HG02678 (cell line): ENCODE measurements around the gene SYCE1L.
"Not testable (repeated sequence)": the region's sequence is repeated elsewhere in the genome, so short reads cannot be mapped to it uniquely, and the experiment has no call there.

Source experiments
- ATAC-seq: cut with Tn5 transposase; IDR thresholded peaks from one replicate; pipeline ENCODE4 v1.9.1; 2021; ENCODE audit warnings: mild to moderate bottlenecking, moderate library complexity; ENCODE audit not compliant: unreplicated experiment

The SYCE1L gene

GRCh38 chr16:77199211-77199610 is at the start of gene SYCE1L:
Gene SYCE1L, plus strand, starts transcription at chr16:77199408. Its CDS starts 44 bp downstream, at chr16:77199452.
- ATAC-seq: no peak

DNA sequence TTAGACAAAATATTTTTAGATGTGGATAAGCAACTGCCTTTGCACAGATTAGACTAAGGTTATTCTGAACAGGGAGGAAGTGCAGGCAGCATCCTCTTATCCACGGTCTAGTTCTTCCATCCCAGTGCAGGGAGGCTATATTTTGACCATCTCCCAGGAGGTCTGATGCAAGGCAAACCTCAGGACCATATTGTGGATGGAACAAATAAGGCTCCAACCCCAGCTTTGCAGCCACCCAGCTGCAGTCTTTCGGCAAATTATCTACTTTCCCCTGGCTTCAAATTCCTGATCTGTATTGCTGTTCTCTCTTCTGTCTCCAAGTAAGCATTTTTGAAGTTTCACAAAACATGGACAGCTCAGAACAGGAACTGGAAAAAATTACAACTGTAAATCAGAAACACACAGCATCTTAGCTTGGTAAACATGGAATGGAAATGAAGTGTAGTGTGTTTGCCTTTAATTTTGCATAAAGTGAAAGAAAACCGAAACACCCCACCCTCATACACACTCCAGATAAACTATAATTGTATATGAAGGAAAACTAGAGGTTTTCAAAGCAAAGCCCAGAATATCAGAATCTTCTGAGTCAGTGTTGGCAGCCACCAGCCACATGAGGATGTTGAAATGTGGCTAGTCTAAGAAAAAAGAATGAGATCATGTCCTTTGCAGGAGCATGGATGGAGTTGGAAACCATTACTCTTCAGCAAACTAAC is 41.7 kb upstream of the SYCE1L start:
- ATAC-seq: no peak

DNA sequence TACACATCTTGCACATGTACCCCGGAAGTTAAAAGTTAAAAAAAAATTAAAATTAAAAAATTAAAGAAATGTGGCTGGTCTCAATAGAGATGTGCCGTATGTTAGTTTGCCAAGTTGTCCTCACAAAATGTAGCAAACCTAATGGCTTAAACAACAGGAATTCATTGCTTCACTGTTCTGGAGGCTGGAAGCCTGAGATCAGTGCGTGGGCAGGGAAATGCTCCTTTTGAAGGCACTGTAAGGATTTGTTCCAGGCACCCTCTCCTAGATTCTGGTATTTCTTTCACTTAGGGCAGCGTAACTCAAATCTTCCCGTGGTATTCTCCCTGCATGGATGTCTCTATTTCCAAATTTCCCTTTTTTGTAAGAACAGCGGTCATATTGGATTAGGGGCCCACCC is 40.9 kb upstream of the SYCE1L start:
- no peak for ATAC-seq

DNA sequence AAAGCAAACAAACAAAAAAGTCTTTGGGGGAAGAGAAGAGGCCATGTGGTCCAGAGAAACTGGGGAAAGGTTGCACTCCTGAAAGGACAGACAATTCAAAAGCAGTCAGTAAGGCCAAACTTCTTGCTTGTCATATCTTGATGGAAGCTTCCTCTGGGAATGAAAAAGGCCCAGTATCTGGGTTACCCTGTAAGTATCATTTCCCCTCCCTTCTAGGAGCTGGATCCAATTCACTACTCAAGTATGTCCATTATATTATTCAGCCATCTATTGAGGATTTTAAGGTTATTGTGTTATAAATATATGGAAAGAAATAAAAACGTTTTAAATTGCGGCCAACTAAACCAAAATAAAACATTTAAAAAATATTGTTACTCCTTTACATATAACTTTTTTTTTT is 34.2 kb upstream of the SYCE1L start:
- ATAC-seq: no peak

DNA sequence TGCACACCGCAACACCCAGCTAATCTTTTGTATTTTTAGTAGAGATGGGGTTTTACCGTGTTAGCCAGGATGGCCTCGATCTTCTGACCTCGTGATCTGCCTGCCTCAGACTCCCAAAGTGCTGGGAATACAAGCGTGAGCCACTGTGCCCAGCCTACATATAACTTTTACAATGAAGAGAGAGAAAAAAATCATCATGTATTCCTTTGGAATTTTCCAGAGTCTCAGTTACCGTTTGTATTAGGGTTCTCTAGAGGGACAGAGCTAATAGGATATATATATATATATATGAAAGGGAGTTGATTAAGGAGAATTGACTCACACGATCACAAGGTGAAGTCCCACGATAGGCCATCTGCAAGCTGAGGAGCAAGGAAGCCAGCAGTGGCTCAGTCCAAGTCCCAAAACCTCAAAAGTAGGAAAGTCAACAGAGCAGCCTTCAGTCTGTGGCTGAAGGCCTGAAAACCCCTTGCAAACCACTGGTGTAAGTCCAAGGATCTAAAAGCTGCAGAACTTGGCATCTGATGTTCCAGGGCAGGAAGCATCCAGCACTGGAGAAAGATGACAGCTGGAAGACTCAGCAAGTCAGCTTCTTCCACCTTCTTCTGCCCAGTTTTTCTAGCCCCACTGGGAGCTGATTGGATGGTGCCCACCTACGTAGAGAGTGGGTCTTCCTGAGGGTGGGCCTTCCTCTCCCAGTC is 33.5 kb upstream of the SYCE1L start:
- not testable (repeated sequence) for ATAC-seq

GRCh38 chr16:77166726-77167125 is 32.5 kb upstream of the SYCE1L start:
- ATAC-seq: no peak

DNA sequence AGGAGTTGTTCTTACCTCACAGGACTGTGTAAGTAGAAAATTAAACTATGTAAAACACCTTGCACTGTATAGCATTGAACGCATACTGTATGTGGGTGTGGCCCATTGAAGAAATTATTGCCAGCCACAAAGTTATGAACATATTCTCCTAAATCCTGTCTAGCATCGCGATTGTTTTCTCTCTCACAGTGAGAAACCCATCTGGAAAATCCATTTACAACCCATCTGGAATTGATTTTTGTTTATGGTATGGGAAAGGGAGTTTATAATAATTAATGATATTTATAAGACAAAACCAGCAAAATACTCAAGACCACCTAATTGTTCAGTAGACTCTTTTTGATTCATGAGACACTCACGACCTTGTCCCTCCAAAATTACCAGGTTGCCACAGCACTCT is 30.3 kb upstream of the SYCE1L start:
- ATAC-seq: no peak

GRCh38 chr16:77169650-77170236 is 29.5 kb upstream of the SYCE1L start:
- ATAC-seq: peak; percentile 54

DNA sequence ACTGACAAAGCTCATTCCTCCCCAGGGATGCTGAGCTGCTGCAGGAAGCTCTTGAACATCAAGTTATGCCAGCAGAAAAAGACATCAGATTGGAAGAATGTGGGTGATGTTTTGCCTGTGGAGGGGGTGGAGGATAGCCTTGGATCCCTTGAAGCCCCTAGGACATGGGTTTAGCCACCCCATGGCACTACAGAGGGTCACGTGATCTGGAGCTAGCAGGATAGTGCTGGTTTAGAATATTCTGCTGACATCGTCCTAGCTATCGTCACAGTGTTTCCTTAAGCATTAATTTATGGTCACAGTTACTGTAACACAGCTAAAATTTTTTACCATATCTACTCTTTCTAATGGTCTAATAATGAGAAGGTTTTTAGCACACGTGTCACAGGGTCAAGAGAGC is 28.4 kb upstream of the SYCE1L start:
- no peak for ATAC-seq

DNA sequence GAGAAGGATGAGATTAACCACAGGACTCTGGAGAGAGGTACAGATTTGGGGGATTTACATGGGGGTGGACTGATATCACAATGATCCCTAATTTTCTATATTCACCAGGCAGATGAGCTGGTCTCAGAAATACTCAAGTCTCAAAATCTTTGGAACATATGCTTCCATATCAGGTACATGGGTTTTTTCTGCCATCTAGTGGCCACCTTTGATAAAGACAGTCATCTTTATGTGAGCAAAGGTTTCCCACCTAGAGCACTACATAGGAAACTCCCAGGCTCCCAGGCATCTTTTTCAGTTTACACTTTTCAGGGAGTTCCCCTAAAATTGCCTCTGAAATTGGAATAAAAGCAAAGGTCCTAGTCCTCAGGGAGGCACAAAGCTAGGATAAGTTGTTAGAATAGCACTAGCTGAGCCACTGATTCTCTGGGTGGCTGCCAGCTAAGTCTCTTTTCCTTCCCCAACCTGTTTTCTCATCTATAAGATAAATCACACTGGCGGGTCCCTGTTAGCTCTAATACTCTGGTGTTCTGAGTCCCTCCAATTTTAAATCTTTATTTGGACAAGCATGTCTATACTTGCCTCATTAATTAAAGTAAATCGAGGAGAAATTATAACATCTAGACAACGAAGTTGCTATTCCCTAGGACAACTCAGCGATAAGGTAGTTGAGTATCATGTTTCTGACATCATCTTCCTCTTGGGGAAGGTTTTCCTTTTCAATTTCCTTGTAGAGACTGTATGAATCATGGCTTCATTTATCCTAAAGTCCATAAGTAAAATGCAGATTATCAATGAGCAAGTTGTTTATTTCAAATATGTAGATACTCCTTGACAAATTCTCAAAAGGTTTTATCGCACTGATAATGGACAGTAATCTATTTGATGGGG is 27.2 kb upstream of the SYCE1L start:
- ATAC-seq: peak; percentile 88

DNA sequence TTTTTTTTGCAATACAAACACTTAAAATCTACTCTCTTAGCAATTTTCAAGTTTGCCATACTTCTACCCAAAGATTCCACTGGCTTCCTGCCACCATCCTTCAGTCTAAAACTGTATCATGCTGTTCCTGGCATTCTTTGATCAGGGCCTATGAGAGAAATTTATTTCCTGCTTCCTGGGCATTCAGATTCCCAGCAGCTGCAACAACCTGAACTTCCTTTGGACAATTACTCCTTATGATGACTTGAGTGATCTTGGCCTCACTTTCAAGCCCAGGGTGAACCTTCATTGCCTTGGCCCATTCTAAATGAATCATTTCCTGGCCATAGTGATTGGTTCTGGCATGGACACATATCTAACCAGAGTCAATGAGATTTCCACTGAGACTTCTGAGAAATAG is 26.3 kb upstream of the SYCE1L start:
- no peak for ATAC-seq

DNA sequence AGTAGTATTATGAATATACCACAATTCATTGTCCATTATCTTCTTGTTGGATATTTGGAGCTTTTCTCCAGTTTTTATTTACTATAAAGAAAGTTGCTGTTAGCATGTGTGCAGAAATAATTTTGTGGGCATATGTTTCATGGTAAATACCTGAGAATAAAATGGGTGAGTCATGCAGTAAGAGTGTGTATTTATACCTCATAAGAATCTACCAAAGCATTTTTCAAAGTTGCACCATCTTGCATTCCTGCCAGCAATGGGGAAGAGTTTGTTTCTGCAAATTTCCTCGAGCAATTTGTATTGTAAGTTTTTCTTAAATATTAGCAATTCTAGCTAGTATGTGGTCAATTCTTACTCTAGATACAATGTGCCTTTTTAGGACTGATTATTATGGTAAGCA is 16.1 kb upstream of the SYCE1L start:
- ATAC-seq: no peak

DNA sequence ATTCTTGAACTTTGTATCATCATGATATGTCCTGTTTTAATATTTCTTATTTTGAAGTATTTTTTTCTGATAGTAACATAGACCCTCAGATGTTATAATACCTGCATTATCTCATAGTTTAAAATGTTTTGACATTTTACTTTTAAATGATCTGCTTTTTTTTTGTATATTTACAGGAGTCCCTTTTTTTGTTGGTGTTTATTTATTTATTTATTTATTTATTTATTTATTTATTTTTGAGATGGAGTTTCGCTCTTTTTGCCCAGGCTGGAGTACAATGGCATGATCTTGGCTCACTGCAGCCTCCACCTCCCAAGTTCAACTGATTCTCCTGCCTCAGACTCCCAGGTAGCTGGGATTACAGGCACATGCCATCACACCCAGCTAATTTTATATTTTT is 12.9 kb upstream of the SYCE1L start:
- not testable (repeated sequence) for ATAC-seq

DNA sequence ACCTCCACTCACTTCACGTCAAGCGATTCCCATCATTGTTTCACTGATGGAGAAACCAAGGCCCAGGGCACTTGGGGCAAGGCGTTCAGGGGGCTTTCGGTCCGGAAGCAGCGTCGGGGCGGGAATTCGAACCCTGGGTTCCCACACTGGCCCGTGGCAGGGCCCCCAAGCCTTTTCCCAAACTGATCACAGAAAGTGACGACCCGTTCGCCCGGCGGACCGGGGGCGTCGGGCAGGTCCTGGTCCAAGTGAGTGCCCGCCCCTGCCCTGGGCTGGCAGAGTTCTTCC is 9.1 kb upstream of the SYCE1L start:
- ATAC-seq: no peak

DNA sequence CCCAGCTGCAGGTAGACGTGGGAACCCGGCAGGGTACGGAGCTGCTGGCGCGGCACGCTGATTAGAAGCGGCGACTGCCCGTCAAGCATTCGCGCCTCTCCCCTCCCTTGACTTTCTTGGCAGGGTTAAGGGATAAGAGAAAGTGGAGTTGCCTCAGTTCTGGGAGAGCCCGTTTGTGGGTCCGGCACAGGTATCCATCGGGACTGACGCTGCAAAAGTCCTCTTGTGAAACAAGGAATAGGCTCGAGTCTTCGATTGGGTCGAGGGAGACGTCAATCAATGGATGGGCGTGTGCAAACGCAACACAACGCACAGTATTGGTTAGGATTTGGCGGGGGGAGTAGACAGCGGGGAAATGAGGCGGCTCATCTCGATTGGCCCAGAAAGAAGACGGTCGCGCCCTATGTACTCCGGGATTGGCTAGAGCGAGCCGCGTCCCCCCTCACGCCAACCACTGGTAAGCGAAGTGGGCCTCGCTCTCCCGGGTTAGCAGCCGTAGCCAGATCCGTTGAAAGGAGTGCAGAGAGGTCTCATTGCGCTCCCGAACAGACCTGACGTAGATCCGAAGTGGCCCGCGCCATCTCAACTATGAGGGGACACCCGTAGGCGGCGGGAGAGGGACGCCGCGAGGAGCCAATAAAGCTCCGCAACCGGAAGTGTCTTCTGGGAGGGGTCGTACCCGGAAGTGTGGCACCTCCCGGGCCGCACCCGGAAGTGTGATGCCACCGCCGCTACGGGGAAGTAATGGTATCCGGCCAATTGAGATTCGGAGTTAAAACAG is 8.5 kb upstream of the SYCE1L start, which contains the start of gene MON1B:
TSS of gene MON1B (plus strand) at position 713 of the 781 bp plus-strand sequence. CDS start 296 bp downstream, outside the sequence.
- peak; percentile 95 for ATAC-seq

DNA sequence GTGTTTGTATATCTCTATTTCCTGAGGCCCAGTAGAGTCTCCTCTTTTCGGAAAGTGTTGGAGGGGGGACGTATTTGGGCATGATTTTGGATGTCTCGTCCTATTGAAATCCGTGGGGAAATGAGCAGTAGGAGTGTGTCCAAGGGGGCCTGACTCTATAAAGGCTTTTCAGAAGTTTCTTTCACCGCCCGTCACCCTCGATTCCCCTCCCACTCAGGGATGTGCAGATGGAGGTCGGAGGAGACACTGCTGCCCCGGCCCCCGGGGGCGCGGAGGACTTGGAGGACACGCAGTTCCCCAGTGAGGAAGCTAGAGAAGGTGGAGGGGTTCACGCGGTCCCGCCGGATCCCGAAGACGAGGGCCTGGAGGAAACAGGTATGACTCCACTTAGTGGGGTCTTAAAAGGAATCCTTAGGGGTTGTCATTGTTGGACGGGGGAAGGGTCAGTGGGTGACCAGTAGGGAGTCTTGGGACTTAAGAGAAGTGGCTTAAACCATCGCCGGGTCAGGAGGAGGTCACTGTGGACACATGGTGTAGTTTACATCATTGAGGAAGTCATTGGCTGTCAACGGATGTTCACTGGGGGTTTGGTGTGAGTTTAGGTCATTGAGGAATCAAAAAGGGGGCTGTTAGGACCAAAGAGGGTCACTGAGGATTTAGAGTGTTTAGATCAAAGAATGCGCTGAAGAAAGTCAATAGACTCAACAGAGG is 7.8 kb upstream of the SYCE1L start:
- ATAC-seq: no peak

GRCh38 chr16:77193377-77193776 is 5.8 kb upstream of the SYCE1L start:
- no peak for ATAC-seq

DNA sequence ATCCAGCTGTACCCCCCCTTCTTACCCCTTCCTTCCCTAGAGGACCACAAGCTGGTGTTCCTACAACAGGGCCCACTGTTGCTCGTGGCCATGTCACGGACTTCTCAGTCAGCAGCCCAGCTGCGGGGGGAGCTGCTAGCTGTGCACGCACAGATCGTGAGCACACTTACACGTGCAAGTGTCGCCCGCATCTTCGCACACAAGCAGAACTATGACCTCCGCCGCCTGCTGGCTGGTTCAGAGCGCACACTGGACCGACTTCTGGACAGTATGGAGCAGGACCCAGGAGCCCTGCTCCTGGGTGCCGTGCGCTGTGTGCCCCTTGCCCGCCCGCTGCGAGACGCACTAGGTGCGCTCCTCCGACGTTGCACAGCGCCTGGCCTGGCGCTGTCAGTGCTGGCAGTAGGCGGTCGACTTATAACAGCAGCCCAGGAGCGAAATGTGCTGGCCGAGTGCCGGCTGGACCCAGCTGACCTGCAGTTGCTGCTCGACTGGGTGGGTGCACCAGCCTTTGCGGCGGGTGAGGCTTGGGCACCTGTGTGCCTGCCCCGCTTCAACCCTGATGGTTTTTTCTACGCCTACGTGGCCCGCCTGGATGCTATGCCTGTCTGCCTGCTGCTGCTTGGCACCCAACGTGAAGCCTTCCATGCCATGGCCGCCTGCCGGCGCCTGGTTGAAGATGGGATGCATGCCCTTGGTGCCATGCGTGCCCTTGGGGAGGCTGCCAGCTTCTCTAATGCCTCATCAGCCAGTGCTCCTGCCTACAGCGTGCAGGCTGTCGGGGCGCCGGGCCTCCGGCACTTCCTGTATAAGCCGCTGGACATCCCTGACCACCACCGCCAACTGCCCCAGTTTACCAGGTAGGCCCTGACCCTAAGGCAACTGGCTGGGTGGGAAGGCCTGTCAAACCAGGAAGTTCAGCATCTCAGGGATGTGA is 4.6 kb upstream of the SYCE1L start:
- no peak for ATAC-seq

GRCh38 chr16:77195411-77195810 is 3.8 kb upstream of the SYCE1L start:
- no peak for ATAC-seq
